OCI-LY3 (cell line): Measurements from ENCODE around the gene YLPM1.

Experiments
- EZH2phosphoT487 ChIP-seq: fragments of 200-600 bp; shearing (Covaris generic); IDR thresholded peaks from 2 replicates; pipeline ENCODE4 v1.6.1; 2018; ENCODE audit warnings: antibody characterized with exemption, mixed run types, low read depth
- TF ChIP-seq, protein P1 (sequence below): fragments of 200-600, 300-600 bp; sonication (generic); IDR thresholded peaks from 2 replicates; pipeline ENCODE4 v1.5.1; 2014; ENCODE audit warnings: antibody characterized with exemption, low read length, low read depth

DNA sequence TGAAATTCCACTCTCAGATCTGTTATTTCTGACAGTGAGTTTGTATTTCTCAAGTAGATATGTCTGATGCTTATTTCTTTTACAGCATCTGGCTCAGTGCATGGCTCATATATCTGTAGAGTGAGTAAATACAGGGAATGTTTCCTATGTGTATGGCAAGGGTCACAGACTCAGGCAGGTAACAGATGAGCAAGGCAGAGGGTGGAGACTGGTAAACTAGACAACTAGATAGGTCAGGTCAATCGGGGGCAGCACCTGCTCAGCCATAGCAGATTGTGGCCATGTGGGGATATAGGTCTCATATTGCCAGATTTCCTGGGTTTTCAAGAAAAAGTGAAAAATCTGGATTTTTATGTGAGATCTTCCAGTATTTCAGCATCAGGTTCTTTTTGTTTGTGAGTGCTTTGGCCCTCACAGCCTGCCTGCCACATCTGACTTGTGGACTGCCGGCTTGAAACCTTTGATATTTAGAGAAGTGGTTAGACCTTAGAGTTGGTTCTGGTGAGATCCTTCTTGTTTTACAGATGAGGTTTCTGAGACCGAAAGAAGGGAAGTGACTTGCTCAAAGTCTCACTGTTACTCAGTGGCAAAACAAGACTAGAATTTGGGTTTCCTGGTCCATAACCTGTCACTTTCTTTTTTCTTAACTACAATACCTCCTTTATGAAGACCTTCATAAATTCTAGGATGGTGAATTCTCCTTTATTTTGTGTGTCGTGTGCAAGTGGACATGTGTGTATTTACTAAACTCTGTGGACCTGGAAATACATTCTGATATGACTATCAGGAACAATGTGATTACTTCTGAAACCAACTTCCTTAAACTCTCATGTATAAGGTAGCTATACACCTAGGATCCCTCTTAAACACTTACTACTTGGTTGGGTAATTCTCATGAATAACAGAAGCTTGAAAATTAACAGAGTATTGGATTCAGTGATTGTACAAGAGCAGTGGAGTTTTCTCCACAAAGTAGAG, 78.4 kb downstream of the YLPM1 start:
- TF ChIP-seq, protein P1, sequence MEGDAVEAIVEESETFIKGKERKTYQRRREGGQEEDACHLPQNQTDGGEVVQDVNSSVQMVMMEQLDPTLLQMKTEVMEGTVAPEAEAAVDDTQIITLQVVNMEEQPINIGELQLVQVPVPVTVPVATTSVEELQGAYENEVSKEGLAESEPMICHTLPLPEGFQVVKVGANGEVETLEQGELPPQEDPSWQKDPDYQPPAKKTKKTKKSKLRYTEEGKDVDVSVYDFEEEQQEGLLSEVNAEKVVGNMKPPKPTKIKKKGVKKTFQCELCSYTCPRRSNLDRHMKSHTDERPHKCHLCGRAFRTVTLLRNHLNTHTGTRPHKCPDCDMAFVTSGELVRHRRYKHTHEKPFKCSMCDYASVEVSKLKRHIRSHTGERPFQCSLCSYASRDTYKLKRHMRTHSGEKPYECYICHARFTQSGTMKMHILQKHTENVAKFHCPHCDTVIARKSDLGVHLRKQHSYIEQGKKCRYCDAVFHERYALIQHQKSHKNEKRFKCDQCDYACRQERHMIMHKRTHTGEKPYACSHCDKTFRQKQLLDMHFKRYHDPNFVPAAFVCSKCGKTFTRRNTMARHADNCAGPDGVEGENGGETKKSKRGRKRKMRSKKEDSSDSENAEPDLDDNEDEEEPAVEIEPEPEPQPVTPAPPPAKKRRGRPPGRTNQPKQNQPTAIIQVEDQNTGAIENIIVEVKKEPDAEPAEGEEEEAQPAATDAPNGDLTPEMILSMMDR = no peak
- no peak for TF ChIP-seq EZH2phosphoT487
